GM23338 (cell line): ENCODE measurements around the gene LRRC18. TPM values are rescaled to one million over a fixed set of nuclear protein-coding genes. Genes with fewer than 3 reads are reported as not detected.

Experiments used
- ATAC-seq: fragments of 200-7000 bp; cut with Tn5 transposase; 3 replicates; pipeline ENCODE4 v1.9.1; 2020
- DNase-seq: peaks from one replicate; pipeline ENCODE4 v3.0.0-alpha.2; 2015; ENCODE audit warnings: low spot score
- H2AFZ ChIP-seq: fragments of 200-600 bp; sonication (generic); 2 replicates; pipeline ENCODE4 v1.8.0; 2016; ENCODE audit warnings: antibody characterized with exemption, mild to moderate bottlenecking, moderate library complexity
- H3F3A ChIP-seq: fragments of 200-600 bp; sonication (generic); replicated peaks from 2 replicates; pipeline ENCODE4 v1.8.0; 2017; ENCODE audit warnings: antibody characterized with exemption, mixed run types, low read depth
- H3K27ac ChIP-seq: fragments of 200-600 bp; sonication (generic); 2 replicates; pipeline ENCODE4 v1.6.1; 2016; ENCODE audit warnings: low read depth
- H3K27me3 ChIP-seq: fragments of 200-600 bp; sonication (generic); 2 replicates; pipeline ENCODE4 v1.8.0; 2016; ENCODE audit warnings: mild to moderate bottlenecking, mixed run types, moderate library complexity; ENCODE audit not compliant: insufficient read depth
- H3K36me3 ChIP-seq: fragments of 200-600 bp; sonication (generic); 2 replicates; pipeline ENCODE4 v1.8.0; 2016; ENCODE audit warnings: mild to moderate bottlenecking; ENCODE audit not compliant: insufficient read depth
- H3K4me1 ChIP-seq: fragments of 200-600 bp; sonication (generic); 2 replicates; pipeline ENCODE4 v1.8.0; 2016; ENCODE audit warnings: mild to moderate bottlenecking, moderate library complexity; ENCODE audit not compliant: insufficient read depth
- H3K4me2 ChIP-seq: fragments of 200-600 bp; sonication (generic); 2 replicates; pipeline ENCODE4 v1.7.1; 2017; ENCODE audit warnings: mixed run types
- H3K4me3 ChIP-seq: fragments of 200-600 bp; sonication (generic); 2 replicates; pipeline ENCODE4 v1.6.1; 2016; ENCODE audit warnings: mixed run types
- H3K79me2 ChIP-seq: fragments of 200-600 bp; sonication (generic); replicated peaks from 2 replicates; pipeline ENCODE4 v1.8.0; 2017; ENCODE audit warnings: mild to moderate bottlenecking; ENCODE audit not compliant: insufficient read depth
- H3K9me2 ChIP-seq: fragments of 200-600 bp; sonication (generic); 2 replicates; pipeline ENCODE4 v1.8.0; 2017; ENCODE audit not compliant: insufficient read depth
- H4K20me1 ChIP-seq: fragments of 200-600 bp; sonication (generic); replicated peaks from 2 replicates; pipeline ENCODE4 v1.8.0; 2017; ENCODE audit warnings: mild to moderate bottlenecking; ENCODE audit not compliant: insufficient read depth
- H3K27ac Mint-ChIP-seq: 2 replicates; pipeline ENCODE4 v1.8.0; 2020; ENCODE audit warnings: inconsistent platforms, mild to moderate bottlenecking, moderate library complexity, mixed read lengths
- H3K27me3 Mint-ChIP-seq: 3 replicates; pipeline ENCODE4 v1.8.0; 2022; ENCODE audit warnings: low read depth, mild to moderate bottlenecking, moderate library complexity, mixed read lengths, inconsistent platforms; ENCODE audit not compliant: insufficient read depth, poor library complexity
- H3K36me3 Mint-ChIP-seq: 3 replicates; pipeline ENCODE4 v1.8.0; 2021; ENCODE audit warnings: low read depth, mild to moderate bottlenecking, inconsistent platforms, moderate library complexity, mixed read lengths
- H3K4me1 Mint-ChIP-seq: 3 replicates; pipeline ENCODE4 v1.8.0; 2020; ENCODE audit warnings: mild to moderate bottlenecking, inconsistent platforms, mixed read lengths
- H3K4me3 Mint-ChIP-seq: 3 replicates; pipeline ENCODE4 v1.8.0; 2021; ENCODE audit warnings: moderate library complexity, mild to moderate bottlenecking, inconsistent platforms, mixed read lengths
- H3K9me3 Mint-ChIP-seq: 3 replicates; pipeline ENCODE4 v1.8.0; 2020; ENCODE audit warnings: moderate library complexity, mild to moderate bottlenecking, inconsistent platforms, mixed read lengths
- EZH2 ChIP-seq: fragments of 200-600 bp; sonication (generic); IDR thresholded peaks from one replicate; pipeline ENCODE4 v1.8.0; 2017; ENCODE audit warnings: antibody characterized with exemption, mild to moderate bottlenecking, low read depth; ENCODE audit not compliant: unreplicated experiment
- EZH2phosphoT487 ChIP-seq: fragments of 200-600 bp; sonication (generic); IDR thresholded peaks from one replicate; pipeline ENCODE4 v1.8.1; 2018; ENCODE audit warnings: antibody characterized with exemption; ENCODE audit not compliant: unreplicated experiment
- REST ChIP-seq: IDR thresholded peaks from one replicate; pipeline ENCODE4 v1.6.1; 2018; ENCODE audit warnings: antibody characterized with exemption; ENCODE audit not compliant: unreplicated experiment
- ZNF331 ChIP-seq: fragments of 250-450 bp; sonication (Bioruptor Pico); IDR thresholded peaks from 2 replicates; pipeline ENCODE4 v1.5.0; 2020; ENCODE audit warnings: low read depth, mild to moderate bottlenecking, moderate library complexity
- ZNF462 ChIP-seq: fragments of 250-450 bp; sonication (Bioruptor Pico); IDR thresholded peaks from 2 replicates; pipeline ENCODE4 v1.5.0; 2020; ENCODE audit warnings: mild to moderate bottlenecking, moderate library complexity
- polyA plus RNA-seq: library from polyadenylated mRNA; unstranded; fragments of >200 nt; fragmentation: Nextera tagmentation; extraction: Ambion mirVana; gene quantifications from 2 replicates; pipeline ENCODE4 v1.2.1, GENCODE V29; 2016
- total RNA-seq: library from RNA; depleted of rRNA; stranded (reverse); fragments of >200 nt; shearing (Covaris generic); gene quantifications from 2 replicates; pipeline ENCODE4 v1.2.3, GENCODE V29; 2014
- TF ChIP-seq, protein P1 (sequence below): IDR thresholded peaks from 2 replicates; pipeline ENCODE4 v1.6.1; 2016; ENCODE audit warnings: antibody characterized with exemption

Gene LRRC18
- total and polyA plus RNA-seq, 2 experiments from 2014 or later, result not detected

DNA sequence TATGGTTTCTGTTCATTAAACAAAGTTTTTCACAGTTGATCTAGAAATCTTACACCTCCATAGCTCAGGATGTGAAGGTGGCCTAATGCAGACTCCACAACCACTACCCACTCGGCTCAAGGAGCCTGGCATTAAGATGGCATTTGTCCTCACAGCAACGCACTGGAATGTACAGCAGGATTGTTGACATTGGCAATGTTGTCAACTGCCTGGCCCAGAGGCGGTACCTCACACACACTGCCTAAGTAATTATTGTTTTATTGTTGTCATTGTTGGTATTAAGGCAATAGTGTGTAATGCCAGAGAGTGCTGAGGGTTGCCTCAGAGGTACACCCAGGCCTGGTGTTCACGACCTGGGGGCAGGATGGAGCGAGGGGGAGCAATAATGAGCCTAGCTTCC lies 38.3 kb downstream of the LRRC18 start (continued):
- TF ChIP-seq ZNF462 (CRISPR knock-in tag), result no peak
- no peak for TF ChIP-seq ZNF331 (CRISPR knock-in tag)
- TF ChIP-seq EZH2, result no peak
- no peak for TF ChIP-seq EZH2phosphoT487

DNA sequence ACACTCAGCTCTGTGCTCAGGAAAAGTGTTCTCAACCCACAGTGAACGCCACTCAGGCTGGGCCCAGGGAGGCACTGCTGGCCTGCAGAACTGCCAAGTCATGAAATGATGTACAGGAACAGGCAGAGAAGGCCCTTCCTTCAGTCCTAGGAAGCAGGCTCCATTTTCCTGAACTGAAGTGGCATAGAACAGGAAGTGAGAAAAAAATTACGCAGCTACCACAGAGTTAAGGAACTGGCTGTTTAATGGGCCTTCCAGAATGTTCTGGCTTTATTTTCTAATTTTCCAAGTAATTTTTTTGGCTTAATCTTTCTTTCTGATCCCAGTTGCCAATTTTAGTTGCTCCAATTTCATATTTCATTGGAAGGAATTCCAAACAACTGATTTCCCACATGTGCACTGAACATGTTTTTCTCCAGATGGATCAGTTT lies 39.3 kb downstream of the LRRC18 start:
- Histone ChIP-seq H3K36me3 (no peaks in the 10 kb centered on the region), H3F3A (no peaks in the 10 kb centered on the region), H3K4me3 (no peak overlapping the region), H3K27ac (no peak overlapping the region), H2AFZ (no peak overlapping the region), H3K4me1 (no peaks in the 10 kb centered on the region), H3K4me2 (no peak overlapping the region), H3K27me3 (no peaks in the 10 kb centered on the region), H4K20me1 (no peaks in the 10 kb centered on the region), H3K79me2 (no peaks in the 10 kb centered on the region), H3K9me2 (no peaks in the 10 kb centered on the region)
- Mint-ChIP-seq H3K4me1 (no peaks in the 10 kb centered on the region), H3K9me3 (no peaks in the 10 kb centered on the region), H3K4me3 (no peak overlapping the region), H3K36me3 (no peaks in the 10 kb centered on the region), H3K27me3 (peaks cover 2% of the 10 kb centered on the region), H3K27ac (no peak overlapping the region)
- no peak for DNase-seq
- TF ChIP-seq, protein P1, sequence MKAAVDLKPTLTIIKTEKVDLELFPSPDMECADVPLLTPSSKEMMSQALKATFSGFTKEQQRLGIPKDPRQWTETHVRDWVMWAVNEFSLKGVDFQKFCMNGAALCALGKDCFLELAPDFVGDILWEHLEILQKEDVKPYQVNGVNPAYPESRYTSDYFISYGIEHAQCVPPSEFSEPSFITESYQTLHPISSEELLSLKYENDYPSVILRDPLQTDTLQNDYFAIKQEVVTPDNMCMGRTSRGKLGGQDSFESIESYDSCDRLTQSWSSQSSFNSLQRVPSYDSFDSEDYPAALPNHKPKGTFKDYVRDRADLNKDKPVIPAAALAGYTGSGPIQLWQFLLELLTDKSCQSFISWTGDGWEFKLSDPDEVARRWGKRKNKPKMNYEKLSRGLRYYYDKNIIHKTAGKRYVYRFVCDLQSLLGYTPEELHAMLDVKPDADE, result no peak
- TF ChIP-seq REST, result no peak
- no peak for TF ChIP-seq ZNF331 (CRISPR knock-in tag)
- no peak for ATAC-seq
